OCI-LY1 (cell line): ENCODE results near the gene ATAD3C.

Experiments used
- CTCF ChIP-seq: fragments of 200-600 bp; sonication (generic), shearing (Covaris generic); IDR thresholded peaks from 2 replicates; pipeline ENCODE4 v1.5.1; 2017; ENCODE audit warnings: mild to moderate bottlenecking, antibody characterized with exemption, low read length, moderate library complexity, mixed read lengths
- EZH2 ChIP-seq: fragments of 200-600 bp; sonication (generic), shearing (Covaris generic); IDR thresholded peaks from 2 replicates; pipeline ENCODE4 v1.8.0; 2017; ENCODE audit warnings: borderline replicate concordance, mixed run types, mild to moderate bottlenecking, antibody characterized with exemption, low read length, moderate library complexity, mixed read lengths

- TF ChIP-seq CTCF (no peak), EZH2 (no peak)
Measured at GRCh38 chr1:1428174-1428573, 21.3 kb upstream of the ATAD3C start.
